SK-N-SH (cell line): ENCODE results near the gene CINP. TPM values are rescaled to one million over a fixed set of nuclear protein-coding genes. Genes with fewer than 3 reads are reported as not detected.

Experiments
- CTCF ChIA-PET: fragments of 300-600, 350-600 bp; formaldehyde crosslinking; extraction: SDS; loops from one replicate; lab custom pipeline; 2021; lab: Yijun Ruan, JAX
- POLR2A ChIA-PET: fragments of 350-600 bp; sonication (Branson Sonifier 250); formaldehyde crosslinking; extraction: SDS; loops from one replicate; lab custom pipeline; 2020; ENCODE audit warnings: antibody characterized with exemption, inconsistent platforms; lab: Yijun Ruan, JAX
- DNase-seq: peaks from one replicate; pipeline ENCODE4 v3.0.0; 2012
- H2AFZ ChIP-seq: fragments of 200-600 bp; sonication (generic); 2 replicates; pipeline ENCODE4 v1.8.1; 2016; ENCODE audit warnings: antibody characterized with exemption, mild to moderate bottlenecking, low read depth
- H3F3A ChIP-seq: fragments of 200-600 bp; sonication (generic); replicated peaks from 2 replicates; pipeline ENCODE3; 2016; ENCODE audit warnings: antibody characterized with exemption, mild to moderate bottlenecking; ENCODE audit not compliant: insufficient read depth
- H3K27ac ChIP-seq, 2 experiments: fragments of 200-500 bp in 1 of 2; fragments of 200-600 bp in 1 of 2; sonication (Bioruptor generic) in 1 of 2; sonication (generic), shearing (Covaris generic) in 1 of 2; 2 replicates each; pipeline versions ENCODE4 v1.5.1 to v1.6.1; 2014 to 2016; ENCODE audit warnings: low read depth in 2 of 2, inconsistent platforms in 1 of 2, low read length in 1 of 2, mild to moderate bottlenecking in 1 of 2, mixed read lengths in 1 of 2
- H3K27me3 ChIP-seq: fragments of 200-600 bp; sonication (generic), shearing (Covaris generic); 2 replicates; pipeline ENCODE4 v1.6.1; 2016; ENCODE audit warnings: mixed run types; ENCODE audit not compliant: insufficient read depth
- H3K36me3 ChIP-seq, 2 experiments: fragments of 200-500 bp in 1 of 2; fragments of 200-600 bp in 1 of 2; sonication (Bioruptor generic) in 1 of 2; sonication (generic) in 1 of 2; replicated peaks in 1 of 2; 2 replicates each; pipeline versions ENCODE3 to v1.5.1; 2014 to 2016; ENCODE audit warnings: low read length in 1 of 2, mild to moderate bottlenecking in 1 of 2; ENCODE audit not compliant: insufficient read depth in 2 of 2, control insufficient read depth in 1 of 2
- H3K4me1 ChIP-seq, 2 experiments: fragments of 200-500 bp in 1 of 2; fragments of 200-600 bp in 1 of 2; sonication (Bioruptor generic) in 1 of 2; sonication (generic), shearing (Covaris generic) in 1 of 2; 2 replicates each; pipeline versions ENCODE4 v1.5.1 to v1.6.1; 2014 to 2016; ENCODE audit warnings: low read depth in 1 of 2, low read length in 1 of 2, mixed run types in 1 of 2; ENCODE audit not compliant: insufficient read depth in 2 of 2, control insufficient read depth in 1 of 2
- H3K4me2 ChIP-seq: fragments of 200-600 bp; sonication (generic), shearing (Covaris generic); 2 replicates; pipeline ENCODE4 v1.6.1; 2017; ENCODE audit warnings: mixed run types
- H3K4me3 ChIP-seq, 2 experiments: fragments of 200-500 bp in 1 of 2; fragments of 200-600 bp in 1 of 2; sonication (Bioruptor generic) in 1 of 2; sonication (generic), shearing (Covaris generic) in 1 of 2; 2 replicates each; pipeline versions ENCODE4 v1.5.1 to v1.8.1; 2014 to 2016; ENCODE audit warnings: low read depth in 2 of 2, inconsistent platforms in 1 of 2, low read length in 1 of 2, mild to moderate bottlenecking in 1 of 2, mixed read lengths in 1 of 2, moderate library complexity in 1 of 2
- H3K79me2 ChIP-seq: fragments of 200-600 bp; sonication (generic); 2 replicates; pipeline ENCODE4 v1.8.1; 2017; ENCODE audit warnings: mild to moderate bottlenecking; ENCODE audit not compliant: insufficient read depth
- H3K9ac ChIP-seq: fragments of 200-600 bp; sonication (generic); 2 replicates; pipeline ENCODE4 v1.6.1; 2017; ENCODE audit warnings: mixed run types
- H3K9me2 ChIP-seq: fragments of 200-600 bp; sonication (generic); 2 replicates; pipeline ENCODE4 v1.6.1; 2017; ENCODE audit warnings: mixed run types
- H3K9me3 ChIP-seq: fragments of 200-600 bp; sonication (generic); 2 replicates; pipeline ENCODE4 v1.6.1; 2017; ENCODE audit warnings: mixed run types, mild to moderate bottlenecking, moderate library complexity
- H4K20me1 ChIP-seq: fragments of 200-600 bp; sonication (generic); 2 replicates; pipeline ENCODE4 v1.6.1; 2017; ENCODE audit warnings: mild to moderate bottlenecking, mixed run types; ENCODE audit not compliant: insufficient read depth
- CHD2 ChIP-seq: fragments of 150-350 bp; IDR thresholded peaks from 2 replicates; pipeline ENCODE4 v1.6.1; 2018; ENCODE audit warnings: low read length; ENCODE audit not compliant: partially characterized antibody
- EP300 ChIP-seq, 2 experiments: IDR thresholded peaks; 2 replicates each; pipeline versions ENCODE4 v1.4.0 to v1.6.1; 2012; ENCODE audit warnings: borderline replicate concordance in 1 of 2, low read depth in 1 of 2, low read length in 1 of 2
- EZH2phosphoT487 ChIP-seq: fragments of 200-600 bp; sonication (generic); IDR thresholded peaks from 2 replicates; pipeline ENCODE4 v1.6.1; 2017; ENCODE audit warnings: low read depth, mixed run types, mild to moderate bottlenecking, antibody characterized with exemption, moderate library complexity, borderline replicate concordance
- FOSL2 ChIP-seq: IDR thresholded peaks from 2 replicates; pipeline ENCODE4 v1.4.0; 2012; ENCODE audit warnings: low read depth, mild to moderate bottlenecking, moderate library complexity, borderline replicate concordance
- GABPA ChIP-seq: IDR thresholded peaks from 2 replicates; pipeline ENCODE4 v1.4.0; 2012; ENCODE audit warnings: low read depth, mild to moderate bottlenecking
- JUND ChIP-seq: IDR thresholded peaks from 2 replicates; pipeline ENCODE4 v1.4.0; 2012
- MXI1 ChIP-seq: IDR thresholded peaks from 2 replicates; pipeline ENCODE4 v1.6.1; 2012; ENCODE audit warnings: mild to moderate bottlenecking, low read depth, low read length, improper control_type of control experiment
- NRF1 ChIP-seq: IDR thresholded peaks from 2 replicates; pipeline ENCODE4 v1.6.1; 2012; ENCODE audit warnings: low read depth, mild to moderate bottlenecking, low read length
- RFX5 ChIP-seq: IDR thresholded peaks from 2 replicates; pipeline ENCODE4 v1.6.1; 2012; ENCODE audit warnings: mild to moderate bottlenecking, improper control_type of control experiment, low read length
- RXRA ChIP-seq: IDR thresholded peaks from 2 replicates; pipeline ENCODE4 v1.4.0; 2012; ENCODE audit warnings: low read depth, mild to moderate bottlenecking, borderline replicate concordance
- SMC3 ChIP-seq: IDR thresholded peaks from 2 replicates; pipeline ENCODE4 v1.6.1; 2012; ENCODE audit warnings: low read depth, low read length, improper control_type of control experiment
- TAF1 ChIP-seq: IDR thresholded peaks from 2 replicates; pipeline ENCODE4 v1.6.1; 2012; ENCODE audit warnings: low read depth, mild to moderate bottlenecking, low read length, moderate library complexity, borderline replicate concordance
- TEAD4 ChIP-seq: IDR thresholded peaks from 2 replicates; pipeline ENCODE4 v1.4.0; 2012; ENCODE audit warnings: mild to moderate bottlenecking, borderline replicate concordance; ENCODE audit not compliant: insufficient read depth
- YY1 ChIP-seq: IDR thresholded peaks from 2 replicates; pipeline ENCODE4 v1.4.0; 2012; ENCODE audit warnings: low read depth, mild to moderate bottlenecking
- WGBS: methylation state at CpG from one replicate; pipeline ENCODE4 v1.1.6; 2017; ENCODE audit warnings: low lambda C conversion rate; 5-methylcytosine and 5-hydroxymethylcytosine counted together
- polyA plus RNA-seq, 3 experiments: library from polyadenylated mRNA; depleted of rRNA; stranded (reverse); fragments of >200 nt; gene quantifications; 2 replicates each; pipeline ENCODE4 v1.2.3, GENCODE V29; 2012
- TF ChIP-seq, protein P1 (sequence below): fragments of 150-350 bp; IDR thresholded peaks from 2 replicates; pipeline ENCODE4 v1.6.1; 2017; ENCODE audit warnings: antibody characterized with exemption, low read length, low read depth, borderline replicate concordance
- TF ChIP-seq, protein P2 (sequence below): IDR thresholded peaks from 2 replicates; pipeline ENCODE4 v1.4.0; 2012; ENCODE audit warnings: low read depth, borderline replicate concordance
- TF ChIP-seq, protein P3 (sequence below): fragments of 200-600 bp; sonication (generic); IDR thresholded peaks from 2 replicates; pipeline ENCODE4 v1.6.1; 2017; ENCODE audit warnings: antibody characterized with exemption, mild to moderate bottlenecking, moderate library complexity
- TF ChIP-seq, protein P4 (sequence below): IDR thresholded peaks from 2 replicates; pipeline ENCODE4; 2012
- TF ChIP-seq, protein P5 (sequence below): IDR thresholded peaks from 2 replicates; pipeline ENCODE4 v1.4.0; 2012; ENCODE audit warnings: low read depth

The CINP gene
- polyA plus RNA-seq, 1 of the 3 experiments (the other 2 are of a cell fraction): 50.4 TPM

DNA sequence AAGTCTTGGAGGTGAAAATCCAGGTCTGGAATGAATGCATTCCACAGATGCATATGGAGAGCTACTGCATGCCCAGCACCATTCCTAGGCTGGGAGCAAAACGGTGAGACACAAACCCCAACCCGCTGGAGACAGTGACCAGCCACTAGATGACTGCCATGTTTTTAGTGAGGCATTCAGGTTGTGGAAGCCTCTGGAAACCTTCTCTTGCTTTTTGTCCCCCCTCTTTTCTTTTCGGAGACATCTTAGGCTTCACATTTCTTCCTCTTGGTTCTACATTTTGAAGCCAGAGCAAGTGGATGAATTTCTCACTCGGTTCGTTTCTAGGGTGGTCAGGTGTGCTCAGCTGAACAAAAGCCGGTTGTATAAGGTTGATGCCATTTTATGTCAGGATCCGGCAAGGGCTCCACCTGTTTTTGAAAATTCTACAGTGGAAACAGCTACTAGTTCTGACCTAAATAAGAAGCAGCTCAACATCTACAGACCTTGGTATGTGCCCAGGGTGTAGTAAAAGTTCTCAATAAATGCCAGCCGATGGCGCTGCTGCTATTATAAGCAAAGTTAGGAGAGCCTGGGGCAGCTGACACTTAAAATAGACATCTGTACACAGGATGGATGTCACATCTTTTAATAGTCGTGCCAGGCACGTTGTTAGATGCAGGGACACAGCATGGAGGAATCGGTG, 45.0 kb downstream of the CINP start:
- Histone ChIP-seq H4K20me1 (no peaks in the 10 kb centered on the region), H3K4me2 (peak overlapping the region; percentile 83), H3K4me3 (peak overlapping the region; percentile 59 to 62), H3K4me1 (peaks cover 5 to 26% of the 10 kb centered on the region in 2 experiments; a peak in 3 of 4 replicates), H3K27ac (peak overlapping the region; percentile 70 to 90), H3K27me3 (no peaks in the 10 kb centered on the region), H3K9me2 (no peaks in the 10 kb centered on the region), H3K9ac (peak overlapping the region; percentile 57; the same call in 1 of the 2 replicates), H3K9me3 (no peaks in the 10 kb centered on the region), H3F3A (peaks cover 16% of the 10 kb centered on the region), H2AFZ (peak overlapping the region; percentile 79), H3K36me3 (peaks cover 0 to 3% of the 10 kb centered on the region in 2 experiments), H3K79me2 (peaks cover 12% of the 10 kb centered on the region)
- TF ChIP-seq EP300 (IDR thresholded peaks at IDR 0.05; ENCODE audit: borderline replicate concordance in 1 of 2, low read depth in 1 of 2, low read length in 1 of 2) (no peak), TAF1 (no peak), YY1 (peak; percentile 42; the same call in 1 of the 2 replicates), GABPA (no peak)
- DNase-seq: no peak
- ChIA-PET CTCF (interaction anchor here (0.6 to 7.4 kb wide), 22 partner anchors 13 to 1642 kb away, joined by 3 to 65 read pairs (median 3); partner anchors contain the start of gene MOK), POLR2A (interaction anchor here (0.7 kb wide), 1 partner anchor 127 kb away, joined by 3 read pairs; no protein-coding TSS in a partner anchor)
- 60% methylated on average over 12 of the region's 12 CpGs for WGBS

DNA sequence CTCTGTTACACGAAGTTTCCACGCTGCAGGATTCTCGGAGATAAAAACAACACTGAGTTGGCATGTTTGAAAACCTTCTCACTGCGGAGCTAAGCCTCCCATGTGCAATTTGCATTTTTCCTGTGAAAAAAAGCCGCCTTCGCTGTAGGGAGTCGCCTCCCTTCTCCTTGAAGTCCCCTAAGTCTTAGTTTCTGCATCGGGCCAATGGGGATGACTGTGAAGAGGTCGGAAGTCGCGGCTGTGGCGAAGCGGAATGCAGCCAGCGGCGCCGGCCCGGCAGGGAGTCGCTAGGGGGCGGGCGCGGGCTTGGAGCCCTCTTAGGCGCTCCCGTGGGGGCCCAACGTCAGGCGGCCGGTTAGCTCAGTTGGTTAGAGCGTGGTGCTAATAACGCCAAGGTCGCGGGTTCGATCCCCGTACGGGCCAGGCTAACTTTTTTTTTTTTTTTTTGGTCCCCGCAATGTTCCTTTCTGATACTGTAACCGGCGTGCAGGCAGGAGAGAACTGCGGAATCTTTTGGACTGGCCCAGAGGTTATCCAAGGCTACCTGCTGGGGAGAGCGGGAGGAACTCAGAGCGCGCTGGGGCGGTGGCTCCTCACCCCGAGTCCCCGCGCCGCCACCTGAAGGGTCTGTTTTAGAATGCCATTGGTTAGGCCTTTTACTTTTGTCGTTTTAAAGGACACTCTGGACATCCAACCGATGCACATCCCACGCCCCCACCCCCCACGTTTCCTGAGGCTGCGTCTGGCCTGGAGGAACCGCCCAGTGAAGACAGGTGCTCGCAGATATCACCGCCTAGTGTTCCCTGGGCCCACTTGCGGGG, 45.7 kb downstream of the CINP start:
- H3K4me1 ChIP-seq: peaks cover 5 to 26% of the 10 kb centered on the region in 2 experiments; a peak in 3 of 4 replicates
- POLR2A ChIA-PET: interaction anchor here (0.6 to 1.0 kb wide), 3 partner anchors 126 to 600 kb away, joined by 3 to 6 read pairs (median 3); no protein-coding TSS in a partner anchor
- CTCF ChIA-PET: interaction anchor here (0.6 to 7.4 kb wide), 30 partner anchors 9 to 1641 kb away, joined by 3 to 65 read pairs (median 3); partner anchors contain the start of gene MOK
- TF ChIP-seq, protein P1, sequence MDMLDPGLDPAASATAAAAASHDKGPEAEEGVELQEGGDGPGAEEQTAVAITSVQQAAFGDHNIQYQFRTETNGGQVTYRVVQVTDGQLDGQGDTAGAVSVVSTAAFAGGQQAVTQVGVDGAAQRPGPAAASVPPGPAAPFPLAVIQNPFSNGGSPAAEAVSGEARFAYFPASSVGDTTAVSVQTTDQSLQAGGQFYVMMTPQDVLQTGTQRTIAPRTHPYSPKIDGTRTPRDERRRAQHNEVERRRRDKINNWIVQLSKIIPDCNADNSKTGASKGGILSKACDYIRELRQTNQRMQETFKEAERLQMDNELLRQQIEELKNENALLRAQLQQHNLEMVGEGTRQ: no peak
- TF ChIP-seq TEAD4: peak; percentile 97
- no peak for TF ChIP-seq SMC3
- TF ChIP-seq, protein P2, sequence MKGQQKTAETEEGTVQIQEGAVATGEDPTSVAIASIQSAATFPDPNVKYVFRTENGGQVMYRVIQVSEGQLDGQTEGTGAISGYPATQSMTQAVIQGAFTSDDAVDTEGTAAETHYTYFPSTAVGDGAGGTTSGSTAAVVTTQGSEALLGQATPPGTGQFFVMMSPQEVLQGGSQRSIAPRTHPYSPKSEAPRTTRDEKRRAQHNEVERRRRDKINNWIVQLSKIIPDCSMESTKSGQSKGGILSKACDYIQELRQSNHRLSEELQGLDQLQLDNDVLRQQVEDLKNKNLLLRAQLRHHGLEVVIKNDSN: no peak
- no peak for TF ChIP-seq RXRA
- TF ChIP-seq NRF1: no peak; the same call in 1 of the 2 replicates
- TF ChIP-seq RFX5: peak; percentile 16; the same call in 1 of the 2 replicates
- TF ChIP-seq MXI1: peak; percentile 49
- TF ChIP-seq TAF1: no peak
- TF ChIP-seq JUND: no peak; the same call in 1 of the 2 replicates
- TF ChIP-seq, protein P3, sequence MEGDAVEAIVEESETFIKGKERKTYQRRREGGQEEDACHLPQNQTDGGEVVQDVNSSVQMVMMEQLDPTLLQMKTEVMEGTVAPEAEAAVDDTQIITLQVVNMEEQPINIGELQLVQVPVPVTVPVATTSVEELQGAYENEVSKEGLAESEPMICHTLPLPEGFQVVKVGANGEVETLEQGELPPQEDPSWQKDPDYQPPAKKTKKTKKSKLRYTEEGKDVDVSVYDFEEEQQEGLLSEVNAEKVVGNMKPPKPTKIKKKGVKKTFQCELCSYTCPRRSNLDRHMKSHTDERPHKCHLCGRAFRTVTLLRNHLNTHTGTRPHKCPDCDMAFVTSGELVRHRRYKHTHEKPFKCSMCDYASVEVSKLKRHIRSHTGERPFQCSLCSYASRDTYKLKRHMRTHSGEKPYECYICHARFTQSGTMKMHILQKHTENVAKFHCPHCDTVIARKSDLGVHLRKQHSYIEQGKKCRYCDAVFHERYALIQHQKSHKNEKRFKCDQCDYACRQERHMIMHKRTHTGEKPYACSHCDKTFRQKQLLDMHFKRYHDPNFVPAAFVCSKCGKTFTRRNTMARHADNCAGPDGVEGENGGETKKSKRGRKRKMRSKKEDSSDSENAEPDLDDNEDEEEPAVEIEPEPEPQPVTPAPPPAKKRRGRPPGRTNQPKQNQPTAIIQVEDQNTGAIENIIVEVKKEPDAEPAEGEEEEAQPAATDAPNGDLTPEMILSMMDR: peak; percentile 77
- TF ChIP-seq CHD2: peak; percentile 69
- TF ChIP-seq FOSL2: peak; percentile 67; the same call in 1 of the 2 replicates
- TF ChIP-seq, protein P4, sequence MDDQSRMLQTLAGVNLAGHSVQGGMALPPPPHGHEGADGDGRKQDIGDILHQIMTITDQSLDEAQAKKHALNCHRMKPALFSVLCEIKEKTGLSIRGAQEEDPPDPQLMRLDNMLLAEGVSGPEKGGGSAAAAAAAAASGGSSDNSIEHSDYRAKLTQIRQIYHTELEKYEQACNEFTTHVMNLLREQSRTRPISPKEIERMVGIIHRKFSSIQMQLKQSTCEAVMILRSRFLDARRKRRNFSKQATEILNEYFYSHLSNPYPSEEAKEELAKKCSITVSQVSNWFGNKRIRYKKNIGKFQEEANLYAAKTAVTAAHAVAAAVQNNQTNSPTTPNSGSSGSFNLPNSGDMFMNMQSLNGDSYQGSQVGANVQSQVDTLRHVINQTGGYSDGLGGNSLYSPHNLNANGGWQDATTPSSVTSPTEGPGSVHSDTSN: peak; percentile 70
- no peak for TF ChIP-seq EZH2phosphoT487
- TF ChIP-seq, protein P5, sequence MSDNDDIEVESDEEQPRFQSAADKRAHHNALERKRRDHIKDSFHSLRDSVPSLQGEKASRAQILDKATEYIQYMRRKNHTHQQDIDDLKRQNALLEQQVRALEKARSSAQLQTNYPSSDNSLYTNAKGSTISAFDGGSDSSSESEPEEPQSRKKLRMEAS: peak; percentile 67

More for the DNA sequence above, 45.7 kb downstream of the CINP start:
- Histone ChIP-seq H4K20me1 (no peaks in the 10 kb centered on the region), H3K9me3 (no peaks in the 10 kb centered on the region), H3F3A (peaks cover 15% of the 10 kb centered on the region), H3K27me3 (no peaks in the 10 kb centered on the region), H3K79me2 (peaks cover 12% of the 10 kb centered on the region; the same call in 1 of the 2 replicates), H2AFZ (peak overlapping the region; percentile 99), H3K36me3 (no peaks in the 10 kb centered on the region), H3K4me3 (peak overlapping the region; percentile 59 to 62), H3K9ac (peak overlapping the region; percentile 57; the same call in 1 of the 2 replicates), H3K9me2 (no peaks in the 10 kb centered on the region), H3K4me2 (peak overlapping the region; percentile 83), H3K27ac (peak overlapping the region; percentile 70 to 90)
- DNase-seq: peak; percentile 93
- WGBS: 5% methylated on average over 35 of the region's 54 CpGs
